Erythroblast (primary cell): ENCODE data around the gene CHSY1.

ENCODE experiments used
- GATA1 ChIP-seq: IDR thresholded peaks from 2 replicates; pipeline ENCODE4 v1.6.1; 2011; ENCODE audit warnings: low read depth, mild to moderate bottlenecking, control low read depth, low read length, moderate library complexity
- POLR2A ChIP-seq: IDR thresholded peaks from 2 replicates; pipeline ENCODE4 v1.6.1; 2011; ENCODE audit warnings: mild to moderate bottlenecking, low read length

DNA sequence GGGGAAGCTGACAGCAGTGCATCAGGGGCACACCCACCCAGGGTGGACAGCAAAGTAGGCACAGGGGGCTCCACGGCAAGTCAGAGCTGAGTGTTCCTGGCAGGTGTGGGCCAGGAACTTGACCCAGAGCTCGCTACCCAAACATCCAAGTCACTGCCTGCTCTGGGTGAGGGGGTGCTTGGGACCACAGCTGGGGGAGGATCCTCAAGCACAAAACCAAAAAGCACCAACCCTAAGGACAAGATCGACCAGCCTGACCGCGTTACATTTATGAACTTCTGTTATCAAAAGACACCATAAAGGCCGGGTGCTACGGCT lies 101.2 kb downstream of the CHSY1 start:
- TF ChIP-seq POLR2A (no peak), GATA1 (no peak)
